Transverse colon (tissue), 3 donors: ENCODE data around the gene PBX4.

Experiments
- CTCF ChIP-seq, 5 experiments: fragments of 200-600 bp in 3 of 5; fragments of 450-650 bp in 2 of 5; sonication (generic) in 3 of 5; IDR thresholded peaks; 1 replicate in 2 of 5; 2 replicates in 3 of 5; pipeline ENCODE4 v1.5.1; 2016 to 2017; ENCODE audit warnings: antibody characterized with exemption in 5 of 5, inconsistent platforms in 3 of 5, mild to moderate bottlenecking in 2 of 5, moderate library complexity in 1 of 5
- EP300 ChIP-seq: sonication (generic); formaldehyde crosslinking; IDR thresholded peaks from one replicate; pipeline ENCODE4 v1.6.1; 2017; ENCODE audit warnings: antibody characterized with exemption, low read depth
- POLR2A ChIP-seq: fragments of 450-650 bp; IDR thresholded peaks from one replicate; pipeline ENCODE4 v1.6.1; 2016; ENCODE audit warnings: antibody characterized with exemption, mild to moderate bottlenecking, moderate library complexity

DNA sequence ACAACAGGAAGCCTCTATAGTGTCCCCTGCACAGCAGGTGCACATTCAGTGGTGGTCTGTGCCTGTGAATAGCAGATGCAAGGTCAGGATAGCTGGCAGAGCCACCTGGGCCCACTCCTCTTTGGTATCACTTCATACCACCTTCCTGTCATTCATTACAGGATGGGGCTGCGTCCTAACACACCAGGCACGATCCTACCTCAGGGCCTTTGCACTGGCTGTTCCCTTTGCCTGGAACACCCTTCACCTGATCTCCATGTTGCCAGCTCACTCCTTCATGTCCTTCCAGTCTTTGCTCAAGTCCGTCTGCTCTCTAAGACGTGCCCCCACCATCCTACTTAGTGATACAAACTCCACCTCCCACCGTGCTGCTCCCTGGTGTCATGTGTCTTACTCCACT is 14.2 kb upstream of the PBX4 start:
- TF ChIP-seq POLR2A, result no peak
- no peak for TF ChIP-seq CTCF (IDR thresholded peaks at IDR 0.05)
- no peak for TF ChIP-seq EP300
